ENCODE data around the gene STX18. TPM values are rescaled to one million over a fixed set of nuclear protein-coding genes. Genes with fewer than 3 reads are reported as not detected.

Gene STX18
- total RNA-seq, 1 donor, result 32.2 TPM

DNA sequence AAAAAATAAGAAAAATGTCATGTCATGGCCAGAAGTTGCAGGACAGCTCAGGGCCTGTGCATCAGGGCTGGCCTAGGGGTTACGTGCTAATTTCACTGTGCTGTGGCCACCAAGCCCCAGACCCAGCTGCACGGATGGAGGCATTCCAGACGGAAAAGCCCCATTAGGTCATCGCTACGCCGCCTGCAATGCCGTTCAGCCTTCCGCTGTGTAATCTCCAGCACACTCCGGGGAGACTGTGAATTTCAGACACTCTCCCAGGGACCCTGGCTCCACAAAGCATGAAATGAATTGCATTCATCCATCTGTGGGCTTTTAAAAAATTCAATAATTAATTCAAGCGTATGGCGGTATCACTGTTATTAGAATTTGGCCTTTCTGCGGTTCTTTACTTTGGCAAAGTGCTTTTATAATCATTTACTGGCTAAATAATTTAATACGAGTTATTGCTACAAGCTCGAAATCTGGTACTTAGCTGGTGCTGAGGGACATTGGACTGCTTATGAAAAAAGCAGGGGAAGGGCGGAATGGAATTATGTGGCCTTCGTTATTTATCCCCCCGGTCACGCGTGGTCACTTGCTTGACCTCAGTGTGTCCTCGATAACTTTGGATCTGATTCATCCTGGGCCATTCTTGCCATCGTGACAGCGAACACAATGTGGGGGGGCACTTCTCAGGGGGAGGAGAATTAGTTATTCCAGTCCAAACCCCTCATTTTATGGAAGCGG lies 164.0 kb downstream of the STX18 start:
- no peak overlapping the region for H3K4me3 ChIP-seq (ENCODE audit: low read depth, low read length)
- TF ChIP-seq, protein P1, sequence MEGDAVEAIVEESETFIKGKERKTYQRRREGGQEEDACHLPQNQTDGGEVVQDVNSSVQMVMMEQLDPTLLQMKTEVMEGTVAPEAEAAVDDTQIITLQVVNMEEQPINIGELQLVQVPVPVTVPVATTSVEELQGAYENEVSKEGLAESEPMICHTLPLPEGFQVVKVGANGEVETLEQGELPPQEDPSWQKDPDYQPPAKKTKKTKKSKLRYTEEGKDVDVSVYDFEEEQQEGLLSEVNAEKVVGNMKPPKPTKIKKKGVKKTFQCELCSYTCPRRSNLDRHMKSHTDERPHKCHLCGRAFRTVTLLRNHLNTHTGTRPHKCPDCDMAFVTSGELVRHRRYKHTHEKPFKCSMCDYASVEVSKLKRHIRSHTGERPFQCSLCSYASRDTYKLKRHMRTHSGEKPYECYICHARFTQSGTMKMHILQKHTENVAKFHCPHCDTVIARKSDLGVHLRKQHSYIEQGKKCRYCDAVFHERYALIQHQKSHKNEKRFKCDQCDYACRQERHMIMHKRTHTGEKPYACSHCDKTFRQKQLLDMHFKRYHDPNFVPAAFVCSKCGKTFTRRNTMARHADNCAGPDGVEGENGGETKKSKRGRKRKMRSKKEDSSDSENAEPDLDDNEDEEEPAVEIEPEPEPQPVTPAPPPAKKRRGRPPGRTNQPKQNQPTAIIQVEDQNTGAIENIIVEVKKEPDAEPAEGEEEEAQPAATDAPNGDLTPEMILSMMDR (IDR thresholded peaks at IDR 0.05; ENCODE audit: insufficient read depth, low read length), result no peak
- no peak for DNase-seq (ENCODE audit: low read depth)

DNA sequence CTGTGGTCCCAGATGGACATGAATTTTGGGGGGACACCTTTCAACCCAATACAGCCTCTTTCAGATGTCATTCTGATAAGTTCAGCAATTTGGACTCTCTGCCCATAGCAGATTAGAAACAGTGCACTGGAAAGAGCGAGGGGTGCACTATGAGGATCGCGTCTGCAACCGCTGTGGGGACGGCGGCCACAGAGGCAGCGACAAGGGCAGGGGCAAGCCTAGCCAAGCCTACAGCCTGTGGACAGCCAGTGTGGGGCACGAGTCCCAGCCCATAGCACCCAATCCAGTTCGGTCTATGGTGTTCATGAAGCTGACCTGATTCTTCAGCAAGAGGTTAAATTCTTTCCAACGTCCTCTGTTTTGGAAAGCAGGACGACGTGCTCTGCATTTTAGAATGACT lies 164.7 kb downstream of the STX18 start:
- TF ChIP-seq, protein P1 (IDR thresholded peaks at IDR 0.05; ENCODE audit: insufficient read depth, low read length), result no peak

DNA sequence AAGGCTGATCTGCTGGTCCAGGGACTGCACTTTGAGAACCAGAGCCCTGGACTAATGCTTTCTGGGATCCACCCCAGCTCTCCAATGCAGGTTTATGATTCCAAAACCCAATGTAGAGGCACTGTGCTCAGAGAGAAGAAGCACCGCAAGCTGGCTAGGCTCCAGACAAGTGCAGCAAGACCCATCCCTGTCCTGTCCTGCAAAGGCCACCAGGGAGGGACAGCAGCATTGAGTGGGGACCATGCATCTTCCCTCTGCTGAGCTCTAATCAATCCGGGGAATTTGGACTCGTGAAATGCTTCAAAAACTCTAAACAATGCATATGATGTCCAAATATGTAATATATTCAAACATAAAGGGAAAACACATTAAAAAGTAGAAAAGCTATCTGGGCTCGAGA lies 165.8 kb downstream of the STX18 start:
- H3K4me3 ChIP-seq (ENCODE audit: low read depth, low read length), result no peak overlapping the region
- DNase-seq (ENCODE audit: low read depth), result no peak
- TF ChIP-seq, protein P1 (IDR thresholded peaks at IDR 0.05; ENCODE audit: insufficient read depth, low read length), result no peak

More for the DNA sequence above, 164.7 kb downstream of the STX18 start:
- H3K4me3 ChIP-seq (ENCODE audit: low read depth, low read length), result no peak overlapping the region
- DNase-seq (ENCODE audit: low read depth), result no peak

DNA sequence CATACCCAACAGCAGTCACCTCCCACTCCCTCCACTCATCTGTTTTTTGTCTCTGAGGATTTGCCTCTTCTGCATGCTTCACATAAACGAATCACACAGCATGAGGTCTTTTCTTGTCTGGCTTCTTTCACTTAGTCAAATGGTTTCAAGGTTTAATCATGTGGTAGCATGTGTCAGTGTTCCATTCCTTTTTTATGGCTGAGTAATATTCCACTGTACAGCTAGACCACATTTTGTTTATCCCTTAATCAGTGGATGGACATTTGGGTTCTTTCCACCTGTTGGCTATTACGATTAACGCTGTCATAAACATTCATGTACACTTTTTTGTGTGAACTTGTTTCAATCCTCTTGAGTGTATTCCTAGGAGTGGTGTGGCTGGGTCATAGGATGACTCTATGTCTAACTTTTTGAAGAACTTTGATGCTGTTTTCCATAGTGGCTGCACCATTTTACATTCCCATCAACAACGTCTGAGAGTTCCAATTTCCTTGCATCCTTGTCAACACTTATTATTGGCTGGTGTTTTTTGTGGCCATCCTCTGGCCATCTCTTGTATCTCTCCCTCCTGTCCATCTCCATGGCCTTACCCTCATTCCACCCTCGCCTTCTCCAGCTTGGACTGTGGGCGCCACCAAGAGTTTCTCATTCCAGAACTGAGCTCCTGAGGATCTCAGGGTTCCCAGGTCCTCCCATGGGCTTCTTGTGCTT lies 167.3 kb downstream of the STX18 start:
- H3K4me3 ChIP-seq (ENCODE audit: low read depth, low read length), result no peak overlapping the region
- DNase-seq (ENCODE audit: low read depth), result no peak
- TF ChIP-seq, protein P1 (IDR thresholded peaks at IDR 0.05; ENCODE audit: insufficient read depth, low read length), result no peak

Other genes with a start within 250 kb of the STX18 start
- gene NSG1, start 154.9 kb downstream of the STX18 start, total RNA-seq (ENCODE audit: low replicate concordance), result 0.09 and 2.7 TPM in 2 replicates